HEK293 (cell line): Measurements from ENCODE around the gene CREBBP.

Experiments
- CTCF ChIA-PET: fragments of 350-600 bp; formaldehyde crosslinking; extraction: SDS; loops from one replicate; lab custom pipeline; 2021; ENCODE audit warnings: antibody characterized with exemption; lab: Yijun Ruan, JAX
- POLR2A ChIA-PET: fragments of 300-600 bp; formaldehyde crosslinking; extraction: SDS; loops from one replicate; lab custom pipeline; 2020; ENCODE audit warnings: antibody characterized with exemption, inconsistent platforms; lab: Yijun Ruan, JAX
- H3K27ac ChIP-seq: fragments of 200-500 bp; sonication (Bioruptor generic); 2 replicates; pipeline ENCODE4 v1.5.1; 2014; ENCODE audit warnings: low read depth, low read length, control low read depth, inconsistent platforms; ENCODE audit errors: extremely low read depth
- H3K36me3 ChIP-seq, 2 experiments: fragments of 200-500 bp in 1 of 2; sonication (Bioruptor generic) in 1 of 2; 1 replicate in 1 of 2; 2 replicates in 1 of 2; pipeline ENCODE4 v1.5.1; 2014 to 2017; ENCODE audit warnings: inconsistent platforms in 2 of 2, low read length in 2 of 2; ENCODE audit not compliant: control insufficient read depth in 2 of 2, insufficient read depth in 1 of 2
- H3K4me1 ChIP-seq: fragments of 200-500 bp; sonication (Bioruptor generic); 2 replicates; pipeline ENCODE4 v1.5.1; 2014; ENCODE audit warnings: mild to moderate bottlenecking, low read length, inconsistent platforms; ENCODE audit not compliant: control insufficient read depth, insufficient read depth
- H3K4me3 ChIP-seq: 2 replicates; pipeline ENCODE4 v1.5.1; 2011; ENCODE audit warnings: low read depth, mild to moderate bottlenecking, control low read depth, low read length, moderate library complexity
- H3K9me3 ChIP-seq: fragments of 200-500 bp; sonication (Bioruptor generic); 2 replicates; pipeline ENCODE4 v1.5.1; 2014; ENCODE audit warnings: low read depth, low read length, inconsistent platforms; ENCODE audit not compliant: control insufficient read depth, insufficient read depth
- HOXA7 ChIP-seq: sonication (generic); formaldehyde crosslinking; IDR thresholded peaks from 2 replicates; pipeline ENCODE4 v1.8.1; 2022; ENCODE audit warnings: missing genetic modification reagents, borderline replicate concordance
- KLF16 ChIP-seq: fragments of 450-650 bp; formaldehyde crosslinking; IDR thresholded peaks from 2 replicates; pipeline ENCODE4 v1.5.1; 2017; ENCODE audit warnings: missing biosample characterization, missing genetic modification characterization
- SCRT1 ChIP-seq: fragments of 450-650 bp; formaldehyde crosslinking; IDR thresholded peaks from 2 replicates; pipeline ENCODE4 v1.5.1; 2016; ENCODE audit warnings: missing biosample characterization, missing genetic modification characterization, borderline replicate concordance
- YY1 ChIP-seq: fragments of 450-650 bp; formaldehyde crosslinking; IDR thresholded peaks from 2 replicates; pipeline ENCODE4 v1.5.1; 2018; ENCODE audit warnings: missing biosample characterization, missing genetic modification characterization
- ZBTB1 ChIP-seq: fragments of 450-650 bp; formaldehyde crosslinking; IDR thresholded peaks from 2 replicates; pipeline ENCODE4 v1.5.1; 2016; ENCODE audit warnings: missing biosample characterization, missing genetic modification characterization
- ZBTB20 ChIP-seq: fragments of 450-650 bp; formaldehyde crosslinking; IDR thresholded peaks from 2 replicates; pipeline ENCODE4 v1.5.1; 2016; ENCODE audit warnings: missing biosample characterization, missing genetic modification characterization
- ZBTB7A ChIP-seq: fragments of 450-650 bp; formaldehyde crosslinking; IDR thresholded peaks from 2 replicates; pipeline ENCODE4 v1.5.1; 2016; ENCODE audit warnings: low read depth, missing biosample characterization, missing genetic modification characterization
- ZFP37 ChIP-seq: fragments of 450-650 bp; formaldehyde crosslinking; IDR thresholded peaks from 2 replicates; pipeline ENCODE4 v1.5.1; 2016; ENCODE audit warnings: missing biosample characterization, missing genetic modification characterization
- ZIC2 ChIP-seq: fragments of 450-650 bp; formaldehyde crosslinking; IDR thresholded peaks from 2 replicates; pipeline ENCODE4 v1.5.1; 2016; ENCODE audit warnings: missing biosample characterization, missing genetic modification characterization
- ZNF16 ChIP-seq: fragments of 450-650 bp; formaldehyde crosslinking; IDR thresholded peaks from 2 replicates; pipeline ENCODE4 v1.5.1; 2016; ENCODE audit warnings: low read depth, missing biosample characterization, missing genetic modification characterization
- ZNF175 ChIP-seq: fragments of 450-650 bp; formaldehyde crosslinking; IDR thresholded peaks from 2 replicates; pipeline ENCODE4 v1.5.1; 2016; ENCODE audit warnings: missing biosample characterization, missing genetic modification characterization
- ZNF184 ChIP-seq: fragments of 450-650 bp; IDR thresholded peaks from 2 replicates; pipeline ENCODE4 v1.5.1; 2018; ENCODE audit warnings: missing biosample characterization, mild to moderate bottlenecking, missing genetic modification characterization
- ZNF223 ChIP-seq: fragments of 450-650 bp; formaldehyde crosslinking; IDR thresholded peaks from 2 replicates; pipeline ENCODE4 v1.5.1; 2016; ENCODE audit warnings: missing biosample characterization, missing genetic modification characterization
- ZNF248 ChIP-seq: fragments of 450-650 bp; formaldehyde crosslinking; IDR thresholded peaks from 2 replicates; pipeline ENCODE4 v1.5.1; 2017; ENCODE audit warnings: missing biosample characterization, missing genetic modification characterization
- ZNF292 ChIP-seq: fragments of 450-650 bp; formaldehyde crosslinking; IDR thresholded peaks from 2 replicates; pipeline ENCODE4 v1.5.1; 2016; ENCODE audit warnings: low read depth, missing biosample characterization, missing genetic modification characterization, borderline replicate concordance
- ZNF354C ChIP-seq: fragments of 450-650 bp; formaldehyde crosslinking; IDR thresholded peaks from 2 replicates; pipeline ENCODE4 v1.5.1; 2016; ENCODE audit warnings: missing biosample characterization, missing genetic modification characterization, low read depth, borderline replicate concordance
- ZNF366 ChIP-seq: fragments of 450-650 bp; formaldehyde crosslinking; conservative IDR thresholded peaks from 2 replicates; pipeline ENCODE4 v1.5.1; 2016; ENCODE audit warnings: missing biosample characterization, missing genetic modification characterization
- ZNF37A ChIP-seq: fragments of 450-650 bp; IDR thresholded peaks from 2 replicates; pipeline ENCODE4 v1.5.1; 2018; ENCODE audit warnings: missing biosample characterization, missing genetic modification characterization
- ZNF394 ChIP-seq: fragments of 450-650 bp; formaldehyde crosslinking; IDR thresholded peaks from 2 replicates; pipeline ENCODE4 v1.5.1; 2016; ENCODE audit warnings: missing biosample characterization, missing genetic modification characterization, mild to moderate bottlenecking, moderate library complexity, borderline replicate concordance
- ZNF398 ChIP-seq: fragments of 450-650 bp; formaldehyde crosslinking; IDR thresholded peaks from 2 replicates; pipeline ENCODE4 v1.5.1; 2017; ENCODE audit warnings: missing biosample characterization, missing genetic modification characterization
- ZNF510 ChIP-seq: fragments of 450-650 bp; formaldehyde crosslinking; IDR thresholded peaks from 2 replicates; pipeline ENCODE4 v1.5.1; 2018; ENCODE audit warnings: mild to moderate bottlenecking, missing genetic modification characterization, missing biosample characterization; ENCODE audit not compliant: insufficient replicate concordance
- ZNF518A ChIP-seq: fragments of 450-650 bp; formaldehyde crosslinking; conservative IDR thresholded peaks from 2 replicates; pipeline ENCODE4 v1.5.1; 2016; ENCODE audit warnings: low read depth, missing biosample characterization, missing genetic modification characterization
- ZNF549 ChIP-seq: fragments of 450-650 bp; IDR thresholded peaks from 2 replicates; pipeline ENCODE4 v1.5.1; 2018; ENCODE audit warnings: missing biosample characterization, missing genetic modification characterization, mild to moderate bottlenecking, inconsistent platforms, moderate library complexity
- ZNF624 ChIP-seq: fragments of 450-650 bp; formaldehyde crosslinking; IDR thresholded peaks from 2 replicates; pipeline ENCODE4 v1.5.1; 2017; ENCODE audit warnings: missing biosample characterization, missing genetic modification characterization
- ZSCAN30 ChIP-seq: fragments of 450-650 bp; IDR thresholded peaks from 2 replicates; pipeline ENCODE4 v1.5.1; 2018; ENCODE audit warnings: missing biosample characterization, mild to moderate bottlenecking, missing genetic modification characterization, moderate library complexity
- TF ChIP-seq, protein P1 (sequence below): fragments of 450-650 bp; formaldehyde crosslinking; IDR thresholded peaks from 2 replicates; pipeline ENCODE4 v1.5.1; 2016; ENCODE audit warnings: missing biosample characterization, missing genetic modification characterization, borderline replicate concordance

The CREBBP gene

GRCh38 chr16:3810198-3810664 lies 70.3 kb downstream of the CREBBP start:
- Histone ChIP-seq H3K36me3 (peaks cover 0 to 47% of the 10 kb centered on the region in 2 experiments; a peak in 1 of 3 replicates), H3K4me3 (no peak overlapping the region), H3K9me3 (no peaks in the 10 kb centered on the region), H3K4me1 (no peaks in the 10 kb centered on the region), H3K27ac (no peak overlapping the region)
- TF ChIP-seq ZNF394 (tag by site-specific recombination), result no peak
- TF ChIP-seq ZNF223 (tag by site-specific recombination), result no peak
- no peak for TF ChIP-seq ZNF354C (tag by site-specific recombination)
- TF ChIP-seq ZNF366, result no peak
- no peak for TF ChIP-seq ZIC2 (tag by site-specific recombination)
- no peak for TF ChIP-seq ZNF37A (tag by site-specific recombination)
- TF ChIP-seq ZSCAN30, result no peak
- TF ChIP-seq YY1 (tag by site-specific recombination), result no peak
- TF ChIP-seq, protein P1, sequence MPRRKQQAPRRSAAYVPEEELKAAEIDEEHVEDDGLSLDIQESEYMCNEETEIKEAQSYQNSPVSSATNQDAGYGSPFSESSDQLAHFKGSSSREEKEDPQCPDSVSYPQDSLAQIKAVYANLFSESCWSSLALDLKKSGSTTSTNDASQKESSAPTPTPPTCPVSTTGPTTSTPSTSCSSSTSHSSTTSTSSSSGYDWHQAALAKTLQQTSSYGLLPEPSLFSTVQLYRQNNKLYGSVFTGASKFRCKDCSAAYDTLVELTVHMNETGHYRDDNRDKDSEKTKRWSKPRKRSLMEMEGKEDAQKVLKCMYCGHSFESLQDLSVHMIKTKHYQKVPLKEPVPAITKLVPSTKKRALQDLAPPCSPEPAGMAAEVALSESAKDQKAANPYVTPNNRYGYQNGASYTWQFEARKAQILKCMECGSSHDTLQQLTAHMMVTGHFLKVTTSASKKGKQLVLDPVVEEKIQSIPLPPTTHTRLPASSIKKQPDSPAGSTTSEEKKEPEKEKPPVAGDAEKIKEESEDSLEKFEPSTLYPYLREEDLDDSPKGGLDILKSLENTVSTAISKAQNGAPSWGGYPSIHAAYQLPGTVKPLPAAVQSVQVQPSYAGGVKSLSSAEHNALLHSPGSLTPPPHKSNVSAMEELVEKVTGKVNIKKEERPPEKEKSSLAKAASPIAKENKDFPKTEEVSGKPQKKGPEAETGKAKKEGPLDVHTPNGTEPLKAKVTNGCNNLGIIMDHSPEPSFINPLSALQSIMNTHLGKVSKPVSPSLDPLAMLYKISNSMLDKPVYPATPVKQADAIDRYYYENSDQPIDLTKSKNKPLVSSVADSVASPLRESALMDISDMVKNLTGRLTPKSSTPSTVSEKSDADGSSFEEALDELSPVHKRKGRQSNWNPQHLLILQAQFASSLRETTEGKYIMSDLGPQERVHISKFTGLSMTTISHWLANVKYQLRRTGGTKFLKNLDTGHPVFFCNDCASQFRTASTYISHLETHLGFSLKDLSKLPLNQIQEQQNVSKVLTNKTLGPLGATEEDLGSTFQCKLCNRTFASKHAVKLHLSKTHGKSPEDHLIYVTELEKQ (tag by site-specific recombination), result no peak
- no peak for TF ChIP-seq ZNF175 (tag by site-specific recombination)
- no peak for TF ChIP-seq ZBTB1
- TF ChIP-seq ZNF518A, result no peak
- no peak for TF ChIP-seq ZNF248 (tag by site-specific recombination)
- TF ChIP-seq ZBTB20 (tag by site-specific recombination), result no peak
- POLR2A ChIA-PET, result no interaction called here
- CTCF ChIA-PET, result no interaction called here

GRCh38 chr16:3808308-3809063 lies 72.0 kb downstream of the CREBBP start:
- no peaks in the 10 kb centered on the region for H3K4me1 ChIP-seq
- no peak overlapping the region for H3K4me3 ChIP-seq
- CTCF ChIA-PET, result no interaction called here
- POLR2A ChIA-PET, result no interaction called here
- no peak overlapping the region for H3K27ac ChIP-seq
- peaks cover 0 to 48% of the 10 kb centered on the region in 2 experiments; a peak in 1 of 3 replicates for H3K36me3 ChIP-seq
- no peaks in the 10 kb centered on the region for H3K9me3 ChIP-seq
- TF ChIP-seq ZNF549 (no peak), ZNF16 (no peak), ZNF292 (no peak), KLF16 (tag by site-specific recombination) (no peak), SCRT1 (tag by site-specific recombination) (no peak), ZFP37 (tag by site-specific recombination) (no peak), ZNF510 (no peak), ZNF366 (no peak), ZNF184 (tag by site-specific recombination) (no peak), ZNF398 (tag by site-specific recombination) (no peak), HOXA7 (CRISPR knock-in tag) (no peak), ZNF624 (tag by site-specific recombination) (no peak), ZBTB7A (tag by site-specific recombination) (no peak)
